NCI-H1930 (cell line): ENCODE results near the gene SLC12A1.

Experiments used
- DNase-seq, 2 experiments: peaks; one replicate each; lab custom pipeline; 2025; lab: John Stamatoyannopoulos, UW

Gene SLC12A1

DNA sequence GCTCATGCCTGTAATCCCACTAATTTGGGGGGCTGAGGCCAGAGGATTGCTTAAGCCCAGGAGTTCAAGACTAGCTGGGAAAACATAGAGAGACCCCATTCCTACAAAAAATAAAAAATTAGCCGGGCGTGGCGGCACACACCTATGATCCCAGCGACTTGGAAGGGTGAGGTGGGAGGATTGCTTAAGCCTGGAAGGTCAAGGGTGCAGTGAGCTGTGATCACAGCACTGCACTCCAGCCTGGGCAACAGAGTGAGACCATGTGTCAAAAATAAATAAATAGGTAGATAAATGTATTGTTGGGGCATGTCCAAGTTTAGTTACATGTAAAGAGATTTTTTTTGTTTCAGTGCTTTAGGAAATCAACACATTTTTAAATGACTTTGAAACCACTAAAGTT lies 36.4 kb downstream of the SLC12A1 start:
- no peak for DNase-seq

DNA sequence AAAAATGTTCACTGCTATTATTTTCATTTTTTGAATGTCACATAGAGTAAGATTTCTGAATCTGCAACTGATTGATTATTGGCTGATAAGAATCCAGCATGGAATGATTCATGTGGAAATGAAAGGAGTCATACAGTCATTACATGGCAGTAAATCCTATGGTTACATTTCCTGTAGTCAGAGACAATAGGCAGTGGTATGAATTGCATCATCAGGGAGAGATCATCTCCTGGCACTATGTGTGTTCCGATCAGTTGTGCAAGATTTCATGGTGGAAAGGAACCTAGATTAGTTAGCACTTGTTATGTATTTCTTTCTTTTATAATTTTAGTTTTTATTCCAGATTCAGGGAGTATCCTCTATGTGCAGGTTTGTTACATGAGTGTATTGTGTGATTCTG lies 38.8 kb downstream of the SLC12A1 start:
- no peak for DNase-seq

DNA sequence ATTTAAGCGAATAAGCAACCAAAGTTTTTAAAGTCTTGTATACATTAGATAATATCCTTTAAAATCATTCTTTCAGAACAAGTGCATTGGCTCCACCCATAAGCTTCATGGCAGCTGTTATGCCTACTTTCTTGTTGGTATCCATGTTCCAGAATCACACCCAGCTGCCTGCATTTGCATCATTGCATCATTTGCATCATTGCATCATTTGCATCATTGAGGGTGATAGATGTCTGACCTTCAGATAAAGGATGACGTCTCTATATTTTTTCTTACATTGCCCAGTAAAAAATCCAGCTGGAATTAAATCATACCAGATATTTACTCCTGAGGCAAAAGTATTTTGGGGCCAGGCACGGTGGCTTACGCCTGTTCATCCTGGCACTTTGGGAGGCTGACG lies 42.3 kb downstream of the SLC12A1 start:
- DNase-seq: no peak

DNA sequence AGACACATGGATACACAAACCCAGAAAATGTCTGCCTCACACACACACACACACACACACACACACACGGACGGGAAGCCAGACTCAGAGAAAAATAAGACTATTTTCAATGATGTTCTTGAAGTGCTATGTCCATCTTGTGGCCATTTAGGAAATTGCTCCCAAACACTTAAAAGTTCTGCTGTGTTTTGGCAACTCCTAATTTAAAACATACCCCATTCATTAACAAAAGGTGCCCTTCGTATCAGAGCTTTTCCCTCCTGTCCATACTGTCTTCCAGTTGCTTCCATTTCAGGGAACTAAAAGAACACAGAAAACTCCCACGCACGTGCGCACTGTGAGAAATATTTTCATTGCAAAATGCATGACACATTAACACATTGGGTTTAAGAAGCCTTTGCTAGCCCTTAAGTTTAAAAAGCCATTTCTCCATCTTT lies 44.6 kb downstream of the SLC12A1 start:
- DNase-seq: no peak

DNA sequence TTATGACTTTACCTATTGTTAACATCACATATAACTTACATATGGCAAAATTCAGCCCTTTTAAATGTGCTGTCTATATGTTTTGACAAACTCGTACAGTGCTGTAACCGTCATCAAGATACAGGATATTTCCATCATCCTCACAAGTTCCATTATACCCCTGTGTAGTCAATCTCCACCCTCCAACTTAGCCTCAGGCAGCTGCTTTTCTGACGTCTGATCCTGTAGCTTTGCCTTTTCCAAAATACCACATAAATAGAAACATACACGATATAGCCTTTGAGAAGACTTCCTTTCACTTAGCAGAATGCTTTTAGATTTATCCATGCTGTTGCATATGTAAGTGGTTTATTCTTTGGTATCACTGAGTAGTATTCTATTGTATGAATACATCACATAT lies 47.1 kb downstream of the SLC12A1 start:
- DNase-seq: no peak

DNA sequence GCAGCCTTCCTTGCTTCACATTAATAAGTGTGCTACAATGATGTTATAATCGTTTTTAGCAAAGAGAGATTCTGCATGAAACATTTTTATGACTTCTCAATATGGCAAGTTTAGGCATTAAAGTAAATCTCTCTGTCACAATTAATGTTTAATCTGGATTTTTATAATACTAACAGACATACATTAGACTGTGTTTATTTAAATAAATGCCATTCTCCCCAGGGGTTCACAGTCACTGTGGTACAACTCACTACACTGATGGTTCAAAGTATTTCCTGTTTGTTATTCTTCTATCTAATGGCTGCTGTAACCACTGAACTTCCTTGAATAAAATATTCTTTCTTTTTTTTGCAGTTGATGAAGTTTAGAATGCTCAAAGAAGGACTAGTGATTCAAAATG lies 59.0 kb downstream of the SLC12A1 start:
- DNase-seq: no peak

DNA sequence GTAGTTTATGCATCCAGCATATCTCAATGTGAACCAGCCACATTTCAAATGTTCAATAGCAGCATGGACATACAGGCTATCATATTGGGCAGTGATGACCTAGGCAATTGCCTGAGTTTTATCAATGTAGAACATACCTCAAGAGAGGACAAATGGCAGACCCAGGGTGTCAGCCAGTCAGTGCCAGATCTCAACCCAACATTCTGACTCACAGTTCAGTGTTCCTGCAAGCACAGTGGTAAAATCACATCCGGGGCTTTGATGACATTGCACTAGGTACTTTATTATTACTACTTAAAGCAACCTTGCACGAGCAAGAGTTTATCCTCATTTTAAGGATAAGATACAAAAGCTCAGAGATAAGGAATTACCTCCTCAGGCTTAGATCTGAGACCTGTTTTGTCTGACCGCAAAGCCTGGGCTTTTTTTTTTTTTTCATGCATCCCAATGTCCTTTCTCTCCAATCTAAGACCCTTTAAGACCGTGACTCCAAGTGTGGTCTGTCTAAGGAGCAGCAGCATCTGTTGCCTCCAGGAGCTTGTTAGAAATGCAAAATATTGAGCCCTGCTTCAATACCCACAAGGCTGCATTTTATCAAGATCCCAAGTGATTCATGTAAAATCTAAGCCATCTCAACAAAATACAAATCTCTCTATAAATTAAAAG lies 60.1 kb downstream of the SLC12A1 start:
- no peak for DNase-seq

DNA sequence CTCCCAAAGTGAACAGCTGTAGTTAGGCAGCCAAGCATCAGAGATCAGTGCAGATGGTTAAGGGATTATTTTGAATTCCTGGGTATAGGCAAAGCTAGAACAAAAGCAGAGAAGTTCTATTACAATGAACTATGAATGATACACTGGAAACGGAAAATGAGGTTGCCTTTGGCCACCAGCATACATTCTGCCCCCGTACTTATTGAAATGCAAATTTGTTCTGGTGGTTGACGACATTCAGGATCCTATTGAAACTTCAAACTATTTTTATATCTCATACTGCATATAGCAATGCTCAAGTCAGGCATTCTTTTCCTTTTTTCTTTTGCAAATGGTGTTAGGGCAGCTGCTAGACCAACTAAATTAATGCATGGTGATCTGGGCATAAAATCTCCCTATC lies 61.7 kb downstream of the SLC12A1 start:
- no peak for DNase-seq

DNA sequence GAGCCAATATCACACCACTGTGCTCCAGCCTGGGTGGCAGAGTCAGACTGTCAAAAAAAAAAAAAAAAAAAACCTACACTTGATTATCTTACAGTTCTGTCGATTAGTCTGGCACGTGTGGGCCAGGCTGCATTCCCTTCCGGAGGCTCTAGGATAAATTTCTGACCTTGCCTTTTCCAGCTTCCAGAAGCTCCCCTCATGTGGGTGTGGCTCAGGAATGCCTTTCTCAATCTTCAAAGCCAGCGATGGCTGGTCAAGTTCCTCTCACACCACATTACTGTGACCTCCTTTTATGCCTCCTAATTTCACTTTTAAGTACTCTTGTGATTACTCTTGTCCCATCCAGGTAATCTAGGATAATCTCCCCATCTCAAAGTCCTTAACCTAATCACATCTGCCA lies 66.9 kb downstream of the SLC12A1 start:
- no peak for DNase-seq

DNA sequence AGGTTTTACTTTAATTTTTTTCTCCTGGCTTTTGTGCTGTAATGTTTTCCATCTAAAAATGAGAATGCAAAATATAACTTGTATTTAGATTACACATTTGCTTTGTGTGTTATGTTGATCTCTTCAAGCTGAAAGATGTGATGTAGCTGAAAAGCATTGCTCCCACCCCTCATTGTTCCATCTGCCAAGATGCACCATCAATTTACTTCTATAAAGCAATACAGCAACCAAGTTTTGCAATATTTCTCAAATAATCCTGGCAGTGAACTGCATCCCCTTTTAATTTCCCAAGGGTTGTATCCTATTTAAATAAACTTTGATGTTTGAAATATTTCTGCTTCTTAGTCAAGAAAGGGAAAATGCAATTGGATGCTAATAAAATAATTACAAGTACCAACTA lies 72.6 kb downstream of the SLC12A1 start:
- no peak for DNase-seq

DNA sequence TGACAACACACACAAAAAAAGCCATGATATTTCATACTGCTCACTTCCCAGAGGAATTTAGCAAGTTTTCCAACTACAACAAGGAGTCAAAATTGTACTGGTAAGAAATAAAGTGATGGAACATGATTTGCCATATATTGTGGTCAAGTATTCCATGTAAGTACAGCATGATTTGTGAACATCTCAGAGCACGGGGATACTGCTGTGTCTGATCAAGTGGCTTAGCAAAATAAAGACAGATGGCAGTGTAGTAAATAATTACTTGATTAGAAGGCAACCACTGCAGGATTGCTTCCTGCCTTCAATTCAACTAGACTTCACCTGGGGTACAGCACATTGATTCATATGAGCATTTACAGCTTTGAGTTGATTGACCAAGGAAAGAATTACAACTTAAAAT lies 73.5 kb downstream of the SLC12A1 start:
- no peak for DNase-seq

DNA sequence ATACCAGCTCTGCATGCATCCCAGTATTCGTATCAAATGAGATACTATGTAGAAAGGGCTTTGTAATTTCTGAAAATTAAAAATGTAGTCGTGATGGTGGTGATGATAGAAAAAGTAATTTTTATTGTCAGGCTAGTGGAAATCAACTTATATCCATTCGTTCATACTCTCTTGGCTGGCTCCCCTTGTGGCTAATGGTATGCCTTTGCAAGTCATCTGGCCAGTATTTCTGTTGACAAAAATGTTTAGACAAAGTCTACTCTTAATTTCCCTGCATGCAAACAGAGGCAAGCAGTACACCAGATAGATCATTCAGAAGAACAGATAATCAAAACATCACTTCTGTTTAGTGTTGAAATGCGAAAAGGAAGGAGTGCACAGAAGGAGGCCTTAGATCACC lies 75.6 kb downstream of the SLC12A1 start:
- DNase-seq: no peak

DNA sequence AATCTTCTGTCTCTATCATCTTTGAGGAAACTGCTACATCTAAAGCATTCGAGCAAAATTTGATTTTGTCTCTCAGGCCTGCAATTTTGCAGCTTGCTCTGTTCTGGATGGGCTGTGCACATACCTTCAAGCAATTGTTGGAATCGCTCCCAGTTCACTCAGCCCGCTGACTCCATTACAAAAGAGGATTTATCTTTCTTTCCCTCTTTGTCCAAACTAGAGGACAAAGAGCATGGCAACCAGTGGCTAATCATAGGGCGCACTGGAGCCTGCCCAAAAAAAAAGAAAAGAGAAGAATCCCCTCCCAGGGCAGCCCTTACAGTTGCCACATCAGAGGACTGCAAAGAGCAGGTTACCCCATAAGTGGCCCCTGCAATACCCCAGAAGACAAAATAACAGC lies 76.1 kb downstream of the SLC12A1 start:
- no peak for DNase-seq

DNA sequence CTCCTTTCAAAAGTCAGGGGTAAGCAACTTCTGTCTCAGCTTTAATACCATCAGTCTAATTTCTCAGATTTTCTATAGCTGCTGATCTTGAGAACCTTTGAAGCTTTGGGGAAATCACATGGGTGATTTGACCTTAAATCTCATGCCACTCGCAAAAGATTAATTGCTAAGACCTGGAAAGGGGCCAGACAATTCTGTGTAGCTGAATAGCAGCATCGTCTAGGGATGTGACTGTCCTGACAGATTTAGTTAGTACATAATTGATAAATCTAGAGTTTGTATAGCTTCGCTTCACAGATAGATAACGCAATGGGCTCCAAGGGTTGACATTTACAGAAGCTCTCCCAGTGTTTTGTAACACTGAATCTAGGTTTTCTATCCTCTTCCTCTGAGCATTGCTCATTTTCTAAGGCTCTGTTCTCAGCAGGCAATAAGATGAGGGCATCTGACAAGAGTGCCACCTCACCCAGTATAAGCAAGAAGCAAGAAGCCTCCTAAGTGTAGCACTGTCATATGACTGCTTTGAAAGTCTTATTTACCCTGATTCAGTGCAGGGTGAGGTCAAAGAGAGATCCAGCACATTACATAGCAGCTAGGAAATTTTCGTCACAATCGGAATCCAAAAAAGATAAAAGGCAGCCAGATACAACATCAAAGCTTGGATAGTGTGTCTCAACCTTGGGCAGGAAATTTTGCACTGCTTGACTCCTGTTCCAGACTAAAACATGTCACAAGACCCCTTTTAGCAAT lies 77.5 kb downstream of the SLC12A1 start:
- DNase-seq: no peak

DNA sequence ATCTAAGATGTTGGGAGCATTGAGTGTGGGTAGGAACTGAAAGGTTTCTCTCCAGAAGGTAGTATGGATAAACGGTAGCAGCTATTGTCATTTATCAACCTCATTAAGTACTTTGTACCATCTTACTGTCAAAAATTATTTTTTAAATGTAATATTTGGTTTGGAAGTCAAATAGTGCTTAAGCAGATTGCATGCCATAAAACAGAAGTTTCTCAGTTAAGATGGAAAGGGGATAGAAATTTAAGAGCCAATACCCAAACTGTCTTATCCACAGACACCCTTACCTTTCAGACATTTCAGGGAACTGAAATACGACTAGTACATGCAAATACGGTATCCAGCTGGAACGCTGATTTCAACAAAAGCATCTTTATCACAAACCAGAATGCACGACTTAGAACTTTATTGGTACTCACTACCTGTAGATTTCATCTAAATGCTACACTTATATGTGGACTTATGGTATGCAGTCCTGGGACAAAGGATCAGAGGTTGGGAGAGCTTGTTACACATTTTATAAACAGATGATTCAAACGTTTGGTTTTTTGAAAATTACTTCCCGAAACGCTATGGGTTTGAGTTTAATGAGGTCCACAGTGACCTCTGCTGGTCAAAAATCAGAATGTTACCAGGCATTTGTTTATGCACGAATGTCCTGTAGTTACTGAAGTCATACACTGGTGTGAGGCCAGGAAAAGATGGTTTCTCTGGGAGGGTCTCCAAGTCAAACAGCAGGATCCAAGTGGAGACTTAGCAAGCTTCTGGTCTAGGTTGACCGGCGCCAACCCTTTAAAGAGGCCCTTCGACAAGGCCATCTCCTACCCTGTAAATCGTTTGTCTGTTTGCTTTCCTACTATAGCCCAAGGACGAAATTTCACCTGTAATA lies 79.5 kb downstream of the SLC12A1 start:
- peak; percentile 20 to 44 for DNase-seq

DNA sequence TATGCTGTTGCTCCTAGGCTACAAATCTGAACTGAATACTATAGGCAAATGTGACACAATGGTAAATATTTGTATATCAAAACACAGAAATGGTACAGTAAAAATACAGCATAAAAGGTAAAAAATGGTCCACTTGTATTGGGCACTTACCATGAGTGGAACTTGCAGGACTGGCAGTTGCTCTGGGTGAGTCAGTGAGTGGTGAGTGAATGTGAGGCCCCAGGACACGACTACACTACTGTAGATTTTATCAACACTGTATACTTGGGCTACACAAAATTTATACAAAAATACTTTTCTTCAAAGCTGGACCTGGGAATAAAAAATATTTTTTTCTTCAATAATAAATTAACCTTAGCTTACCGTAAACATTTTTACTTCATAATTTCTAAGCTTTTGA lies 83.5 kb downstream of the SLC12A1 start:
- no peak for DNase-seq

DNA sequence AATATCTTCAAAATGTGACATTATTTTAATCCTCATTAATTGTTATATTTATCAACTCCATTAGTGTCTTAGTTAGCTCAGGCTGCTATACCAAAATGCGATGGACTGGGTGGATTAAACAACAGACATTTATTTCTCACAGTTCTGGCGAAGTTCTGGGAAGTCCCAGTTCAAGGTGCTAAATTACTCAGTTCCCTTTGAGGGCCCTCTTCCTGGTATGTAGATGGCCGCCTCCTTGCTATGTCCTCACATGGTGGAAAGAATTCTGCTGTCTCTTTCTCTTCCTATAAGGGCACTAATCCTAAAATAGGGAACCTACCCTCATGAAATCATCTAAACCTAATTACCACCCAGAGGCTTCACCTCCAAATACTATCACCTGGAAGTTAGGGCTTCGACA lies 86.4 kb downstream of the SLC12A1 start:
- DNase-seq: no peak

DNA sequence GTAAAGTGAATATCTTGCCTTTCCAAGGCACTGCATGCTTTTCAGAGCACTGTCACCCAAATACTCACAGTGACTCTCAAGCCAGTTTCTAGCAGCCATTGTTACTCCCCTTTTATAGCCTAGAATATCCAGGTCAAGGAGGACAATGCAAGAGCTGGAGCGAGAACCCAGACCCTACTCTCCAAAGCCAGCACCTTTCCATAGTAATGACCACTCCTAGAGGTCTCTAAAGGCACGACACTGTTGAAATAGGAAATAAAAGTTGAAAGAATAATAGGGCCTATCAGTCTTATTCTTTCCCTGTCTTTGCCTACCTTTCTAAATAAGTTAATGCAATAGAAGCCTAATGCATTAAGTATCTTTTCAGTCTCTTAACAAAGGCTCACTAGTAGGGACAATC lies 91.6 kb downstream of the SLC12A1 start:
- no peak for DNase-seq

DNA sequence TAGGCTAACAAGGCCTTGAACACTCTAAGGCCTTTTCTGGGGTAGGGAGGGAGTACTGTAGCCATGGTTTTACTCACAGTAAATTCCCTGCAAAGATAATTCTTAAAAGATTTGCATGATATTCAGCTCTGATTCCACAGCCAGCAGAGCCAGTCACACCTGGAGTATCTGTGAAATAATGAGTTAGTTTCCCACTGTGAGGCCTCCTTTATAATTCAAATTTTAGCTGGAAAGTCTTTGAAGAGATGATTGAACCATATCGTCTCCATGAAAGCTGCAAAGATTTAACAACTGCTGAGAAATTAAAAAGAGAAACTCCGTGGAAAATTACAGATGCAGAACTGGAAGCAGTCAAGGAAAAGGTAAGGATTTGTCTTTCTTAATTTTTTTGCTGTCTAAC lies 92.8 kb downstream of the SLC12A1 start:
- DNase-seq: no peak

DNA sequence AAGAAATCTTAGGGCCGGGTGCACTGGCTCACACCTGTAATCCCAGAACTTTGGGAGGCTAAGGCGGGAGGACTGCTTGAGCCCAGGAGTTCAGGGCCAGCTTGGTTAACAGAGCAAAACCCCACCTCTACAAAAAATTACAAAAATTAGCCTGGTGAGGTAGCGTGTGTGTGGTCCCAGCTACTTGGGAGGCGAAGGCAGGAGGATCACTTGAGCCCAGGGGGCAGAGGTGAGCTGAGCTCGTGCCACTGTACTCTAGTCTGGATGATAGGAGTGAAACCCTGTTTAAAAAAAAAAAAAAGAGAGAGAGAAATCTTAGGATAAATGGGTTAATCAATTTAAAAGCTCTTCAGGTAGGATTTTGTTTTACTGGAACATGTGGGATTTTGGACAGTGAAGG lies 93.9 kb downstream of the SLC12A1 start:
- DNase-seq: no peak

DNA sequence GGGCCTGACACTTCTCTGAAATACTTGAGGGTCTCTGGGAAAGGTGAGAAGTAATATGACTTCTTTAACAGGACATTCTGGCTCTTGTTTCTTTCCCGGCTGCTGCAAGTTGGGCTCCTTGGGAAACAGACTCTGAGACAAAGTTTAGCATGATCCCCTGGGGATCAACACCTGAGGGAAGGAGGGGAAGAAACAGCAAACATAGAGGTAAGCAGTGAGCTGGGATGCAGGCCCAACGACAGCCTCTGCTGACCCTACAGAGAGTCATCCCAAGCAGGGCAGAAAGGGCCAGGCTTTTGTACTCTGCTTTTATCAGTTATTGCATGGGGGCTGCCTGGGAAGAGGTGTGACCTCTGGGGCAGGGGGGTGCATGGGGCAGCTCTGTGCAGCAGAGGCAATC lies 98.3 kb downstream of the SLC12A1 start:
- DNase-seq: no peak

DNA sequence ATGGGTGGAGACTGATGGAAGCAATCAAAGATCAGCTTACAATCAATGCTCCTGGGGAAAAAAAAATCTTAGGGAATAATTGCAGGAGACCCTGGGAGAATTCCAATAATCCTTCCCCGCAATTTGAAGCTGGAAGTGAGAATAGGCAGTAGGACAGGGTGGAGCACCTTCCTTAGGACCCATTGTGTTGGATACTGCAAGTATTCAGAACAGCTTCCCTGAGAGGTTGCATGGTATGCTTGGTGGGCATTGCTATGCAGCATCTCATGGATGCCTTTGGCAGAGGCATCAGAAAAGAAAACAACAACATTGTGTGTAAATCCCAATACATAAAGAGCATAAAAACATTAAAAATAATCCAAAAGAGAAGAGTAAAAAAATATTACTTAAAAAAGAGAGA lies 100.5 kb downstream of the SLC12A1 start:
- DNase-seq: no peak

DNA sequence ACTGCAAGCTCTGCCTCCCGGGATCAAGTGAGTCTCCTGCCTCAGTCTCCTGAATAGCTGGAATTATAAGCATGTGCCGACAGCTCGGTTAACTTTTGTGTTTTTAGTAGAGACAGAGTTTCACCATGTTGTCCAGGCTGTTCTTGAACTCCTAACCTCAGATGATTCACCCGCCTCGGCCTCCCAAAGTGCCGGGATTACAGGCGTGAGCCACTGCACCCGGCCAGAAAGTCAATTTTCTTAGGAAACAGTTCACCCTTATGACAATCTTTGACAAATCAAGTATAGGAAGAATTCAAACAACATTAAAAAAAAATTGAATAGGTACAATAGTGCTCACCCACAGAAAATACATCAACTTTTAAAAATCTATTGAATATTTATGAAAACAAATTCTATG lies 101.5 kb downstream of the SLC12A1 start:
- DNase-seq: no peak
